Activated T-cell treated with anti-CD3 and anti-CD28 coated beads, Interleukin-2, amount 50 U/mL, for 48 hours (primary cell): ENCODE measurements around the gene ADAM12.
"Not testable (repeated sequence)": the region's sequence is repeated elsewhere in the genome, so short reads cannot be mapped to it uniquely, and the experiment has no call there.

Source experiments
- DNase-seq, 2 experiments: peaks; one replicate each; pipeline ENCODE4 v3.0.0-alpha.2; 2020

ADAM12 gene

GRCh38 chr10:126402721-126403695 lies 14.7 kb upstream of the ADAM12 start:
- DNase-seq: no peak

GRCh38 chr10:126400641-126401040 lies 12.4 kb upstream of the ADAM12 start:
- no peak for DNase-seq

GRCh38 chr10:126398924-126399323 lies 10.6 kb upstream of the ADAM12 start:
- no peak for DNase-seq

GRCh38 chr10:126398383-126398743 lies 10.1 kb upstream of the ADAM12 start:
- no peak for DNase-seq

GRCh38 chr10:126397640-126398382 lies 9.5 kb upstream of the ADAM12 start:
- no peak for DNase-seq

GRCh38 chr10:126397156-126397555 lies 8.9 kb upstream of the ADAM12 start:
- no peak for DNase-seq

- DNase-seq: no peak
These were observed 6.7 kb upstream of the ADAM12 start for GRCh38 chr10:126394948-126395347.

- DNase-seq: no peak
These were observed 4.8 kb upstream of the ADAM12 start for GRCh38 chr10:126393076-126393475.

- DNase-seq: no peak
These were observed 4.2 kb upstream of the ADAM12 start for GRCh38 chr10:126392469-126392868.

GRCh38 chr10:126392068-126392467 lies 3.8 kb upstream of the ADAM12 start:
- DNase-seq: no peak

- no peak for DNase-seq
These were observed 3.1 kb upstream of the ADAM12 start for GRCh38 chr10:126391192-126391885.

GRCh38 chr10:126390324-126390723 lies 2.0 kb upstream of the ADAM12 start:
- DNase-seq: no peak

GRCh38 chr10:126387041-126387921 lies 996 bp downstream of the ADAM12 start:
- DNase-seq: peak; percentile 47 to 58

- no peak for DNase-seq
These were observed 3.9 kb downstream of the ADAM12 start for GRCh38 chr10:126384269-126384873.

GRCh38 chr10:126380352-126381076 lies 7.8 kb downstream of the ADAM12 start:
- DNase-seq: no peak

GRCh38 chr10:126379166-126379565 lies 9.1 kb downstream of the ADAM12 start:
- not testable (repeated sequence) for DNase-seq

- no peak for DNase-seq
These were observed 11.3 kb downstream of the ADAM12 start for GRCh38 chr10:126376956-126377355.

GRCh38 chr10:126375926-126376554 lies 12.2 kb downstream of the ADAM12 start:
- no peak for DNase-seq

- DNase-seq: no peak
These were observed 13.0 kb downstream of the ADAM12 start for GRCh38 chr10:126375299-126375698.

GRCh38 chr10:126374435-126374834 lies 13.8 kb downstream of the ADAM12 start:
- DNase-seq: no peak

- no peak for DNase-seq
These were observed 14.3 kb downstream of the ADAM12 start for GRCh38 chr10:126373972-126374371.
